Lower leg skin (tissue), 3 donors: ENCODE results near the gene TGOLN2.

Experiments used
- CTCF ChIP-seq, 3 donors: fragments of 450-650 bp; IDR thresholded peaks; one replicate each; pipeline ENCODE4 v1.5.1; 2016; ENCODE audit warnings: antibody characterized with exemption in 3 of 3, mild to moderate bottlenecking in 3 of 3, moderate library complexity in 2 of 3
- POLR2A ChIP-seq, 2 donors: fragments of 450-650 bp; IDR thresholded peaks; one replicate each; pipeline ENCODE4 v1.6.1; 2016 to 2017; ENCODE audit warnings: antibody characterized with exemption in 2 of 2, mild to moderate bottlenecking in 1 of 2, moderate library complexity in 1 of 2

GRCh38 chr2:85377083-85377482 is 49.3 kb upstream of the TGOLN2 start:
- no peak for TF ChIP-seq CTCF (IDR thresholded peaks at IDR 0.05)
- TF ChIP-seq POLR2A (IDR thresholded peaks at IDR 0.05), result no peak
